K562 (cell line): ENCODE measurements around the gene CDCA7. TPM values are rescaled to one million over a fixed set of nuclear protein-coding genes. Genes with fewer than 3 reads are reported as not detected.

ENCODE experiments used
- ATAC-seq: fragments of 200-7000 bp; cut with Tn5 transposase; 3 replicates; pipeline ENCODE4 v1.9.1; 2020; ENCODE audit warnings: moderate library complexity
- BruUV-seq: library from RNA; stranded (reverse); fragments of 400-500 nt; replicated peaks from 2 replicates; lab custom pipeline; 2021; lab: Mats Ljungman, UMichigan
- CTCF ChIA-PET: fragments of 300-600 bp; formaldehyde crosslinking; extraction: SDS; loops from one replicate; lab custom pipeline; 2021; ENCODE audit warnings: low intra/inter-chr PET ratio; lab: Yijun Ruan, JAX
- POLR2A ChIA-PET: fragments of 300-600, 350-650 bp; sonication (Branson Sonifier 250); formaldehyde crosslinking; extraction: SDS; loops from one replicate; lab custom pipeline; 2021; ENCODE audit warnings: antibody characterized with exemption, inconsistent platforms; lab: Yijun Ruan, JAX
- DNase-seq, 4 experiments: peaks; one replicate each; pipeline versions ENCODE4 v3.0.0 to v3.0.0-alpha.2; 2011 to 2018; ENCODE audit warnings: low spot score in 3 of 4, mixed read lengths in 3 of 4; ENCODE audit errors: extremely low read depth in 1 of 4
- FAIRE-seq: peaks from 2 replicates; lab custom pipeline; 2011; peaks lifted over from hg19 to GRCh38; lab: Jason Lieb, UNC
- H2AFZ ChIP-seq: 2 replicates; pipeline ENCODE4 v1.6.0; 2011; ENCODE audit warnings: low read depth, low read length, control low read depth, inconsistent platforms
- H3K27ac ChIP-seq: fragments of 200-600 bp; 3 replicates; pipeline ENCODE4 v1.8.0; 2011; ENCODE audit warnings: low read depth, mild to moderate bottlenecking, control low read depth, inconsistent platforms, low read length, moderate library complexity, mixed read lengths; ENCODE audit errors: extremely low read depth
- H3K27me3 ChIP-seq, 2 experiments: fragments of 300-600 bp in 1 of 2; 2 replicates in 1 of 2; 3 replicates in 1 of 2; pipeline versions ENCODE4 v1.6.0 to v1.8.0; 2011; ENCODE audit warnings: inconsistent platforms in 2 of 2, low read length in 2 of 2, mild to moderate bottlenecking in 1 of 2, mixed read lengths in 1 of 2, moderate library complexity in 1 of 2; ENCODE audit not compliant: control insufficient read depth in 2 of 2, insufficient read depth in 2 of 2
- H3K36me3 ChIP-seq: fragments of 300-600 bp; 3 replicates; pipeline ENCODE4 v1.8.0; 2011; ENCODE audit warnings: mild to moderate bottlenecking, low read length, inconsistent platforms; ENCODE audit not compliant: control insufficient read depth, insufficient read depth
- H3K4me1 ChIP-seq, 2 experiments: fragments of 200-600 bp in 1 of 2; replicated peaks in 1 of 2; 2 replicates in 1 of 2; 3 replicates in 1 of 2; pipeline versions ENCODE4 v1.5.1 to v1.8.0; 2011; ENCODE audit warnings: inconsistent platforms in 2 of 2, low read length in 2 of 2, mild to moderate bottlenecking in 1 of 2, mixed read lengths in 1 of 2, moderate library complexity in 1 of 2; ENCODE audit not compliant: control insufficient read depth in 2 of 2, insufficient read depth in 2 of 2
- H3K4me2 ChIP-seq: 2 replicates; pipeline ENCODE4 v1.6.1; 2011; ENCODE audit warnings: low read length, control low read depth, inconsistent platforms, mixed read lengths; ENCODE audit not compliant: insufficient read depth
- H3K4me3 ChIP-seq: fragments of 200-600 bp; sonication (generic), shearing (Covaris generic); 2 replicates; pipeline ENCODE4 v1.5.1; 2016; ENCODE audit warnings: control low read depth, inconsistent platforms
- H3K79me2 ChIP-seq: fragments of 200-600 bp; 3 replicates; pipeline ENCODE4 v1.8.0; 2011; ENCODE audit warnings: low read length, inconsistent platforms; ENCODE audit not compliant: control insufficient read depth, insufficient read depth
- H3K9ac ChIP-seq, 2 experiments: 2 replicates each; pipeline versions ENCODE4 v1.6.0 to v1.6.1; 2011; ENCODE audit warnings: low read depth in 2 of 2, low read length in 2 of 2, control low read depth in 1 of 2, inconsistent platforms in 1 of 2, mild to moderate bottlenecking in 1 of 2, mixed read lengths in 1 of 2; ENCODE audit not compliant: insufficient read depth in 1 of 2
- H3K9me1 ChIP-seq: one replicate; pipeline ENCODE4 v1.6.0; 2011; ENCODE audit warnings: inconsistent platforms, mild to moderate bottlenecking, low read length, moderate library complexity; ENCODE audit not compliant: control insufficient read depth, insufficient read depth
- H3K9me3 ChIP-seq: replicated peaks from 2 replicates; pipeline ENCODE4 v1.5.1; 2011; ENCODE audit warnings: low read depth, low read length, inconsistent platforms; ENCODE audit not compliant: control insufficient read depth, insufficient read depth
- H4K20me1 ChIP-seq: replicated peaks from 2 replicates; pipeline ENCODE4 v1.6.1; 2011; ENCODE audit warnings: low read length, inconsistent platforms, mixed read lengths; ENCODE audit not compliant: control insufficient read depth, insufficient read depth
- CBX1 ChIP-seq: sonication (generic); IDR thresholded peaks from 2 replicates; pipeline ENCODE4 v1.6.1; 2016; ENCODE audit warnings: antibody characterized with exemption, low read depth, mild to moderate bottlenecking
- HMG20B ChIP-seq: fragments of 250-450 bp; sonication (Bioruptor Pico); IDR thresholded peaks from 2 replicates; pipeline ENCODE4 v1.5.0; 2021; ENCODE audit warnings: mild to moderate bottlenecking
- KAT7 ChIP-seq: sonication (generic); formaldehyde crosslinking; IDR thresholded peaks from 2 replicates; pipeline ENCODE4 v1.8.0; 2022; ENCODE audit warnings: missing genetic modification reagents, mild to moderate bottlenecking, borderline replicate concordance
- RBBP5 ChIP-seq: fragments of 200-600 bp; sonication (generic); IDR thresholded peaks from 2 replicates; pipeline ENCODE4 v1.6.1; 2012; ENCODE audit warnings: borderline replicate concordance, mild to moderate bottlenecking, low read length, control low read depth, inconsistent platforms; ENCODE audit not compliant: insufficient read depth, poor library complexity, severe bottlenecking
- RBM25 ChIP-seq: fragments of 200-400 bp; formaldehyde crosslinking; IDR thresholded peaks from 2 replicates; pipeline ENCODE4 v1.6.1; 2018; ENCODE audit warnings: low read length, low read depth, moderate library complexity; ENCODE audit not compliant: severe bottlenecking
- RBM34 ChIP-seq: fragments of 200-400 bp; formaldehyde crosslinking; IDR thresholded peaks from 2 replicates; pipeline ENCODE4 v1.6.1; 2018; ENCODE audit warnings: low read length, borderline replicate concordance; ENCODE audit not compliant: insufficient read depth
- SMAD1 ChIP-seq: fragments of 150-350 bp; IDR thresholded peaks from 2 replicates; pipeline ENCODE4 v1.6.1; 2014; ENCODE audit warnings: low read length, low read depth; ENCODE audit not compliant: partially characterized antibody
- SMARCA5 ChIP-seq: fragments of 450-650 bp; IDR thresholded peaks from 2 replicates; pipeline ENCODE4 v1.6.1; 2016
- TARDBP ChIP-seq: fragments of 450-650 bp; IDR thresholded peaks from 2 replicates; pipeline ENCODE4 v1.6.1; 2016
- ZBTB8A ChIP-seq: fragments of 450-650 bp; IDR thresholded peaks from 2 replicates; pipeline ENCODE4 v1.6.1; 2018; ENCODE audit warnings: mild to moderate bottlenecking, moderate library complexity; ENCODE audit not compliant: partially characterized antibody
- ZNF174 ChIP-seq: fragments of 250-450 bp; sonication (Bioruptor Pico); IDR thresholded peaks from 2 replicates; pipeline ENCODE4 v1.4.0; 2020; ENCODE audit warnings: mild to moderate bottlenecking
- WGBS: fragments of 100-300 bp; shearing (Covaris generic); methylation state at CpG from one replicate; pipeline ENCODE4 v1.1.6; 2016; ENCODE audit warnings: low coverage, mixed read lengths; ENCODE audit not compliant: insufficient coverage; ENCODE audit errors: missing lambda C conversion rate; 5-methylcytosine and 5-hydroxymethylcytosine counted together
- in situ Hi-C: fragments of 300-500 bp; cut with MboI; formaldehyde crosslinking; loops from 4 replicates; pipeline ENCODE4 v1.15.0; 2018; ENCODE audit warnings: inconsistent platforms, mixed read lengths
- intact Hi-C: fragments of 100-400 bp; cut with micrococcal nuclease; formaldehyde crosslinking; loops from 2 replicates; pipeline ENCODE4 v1.14.2; 2022
- polyA plus RNA-seq, 8 experiments: library from polyadenylated mRNA; depleted of rRNA in 4 of 8; stranded (reverse) in 5 of 8; unstranded in 3 of 8; fragments of >200 nt; fragmentation: Nextera tagmentation in 2 of 8; fragmentation: Illumina TruSeq in 1 of 8; extraction: Ambion mirVana in 2 of 8; extraction: Trizol in 1 of 8; gene quantifications; 2 replicates each; pipeline versions ENCODE4 v1.2.1 to v1.2.3, GENCODE V29; 2011 to 2014; ENCODE audit warnings: inconsistent platforms in 1 of 8, missing spikeins in 1 of 8
- total RNA-seq, 7 experiments: library from RNA; depleted of rRNA in 6 of 7; stranded (reverse); fragments of >200 nt in 6 of 7; fragmentation: Illumina TruSeq in 2 of 7; extraction: Trizol in 2 of 7; gene quantifications; 2 replicates each; pipeline versions ENCODE4 v1.2.1 to v1.2.3, GENCODE V29; 2011 to 2021; ENCODE audit warnings: low replicate concordance in 1 of 7
- TF ChIP-seq, protein P1 (sequence below), 2 experiments: fragments of 450-650 bp in 1 of 2; sonication (generic) in 1 of 2; formaldehyde crosslinking; conservative IDR thresholded peaks; 2 replicates each; pipeline versions ENCODE4 v1.4.0 to v1.8.1; 2020 to 2022; ENCODE audit warnings: mild to moderate bottlenecking in 1 of 2, missing genetic modification reagents in 1 of 2

CDCA7 gene
- total and polyA plus RNA-seq, 9 of the 15 experiments (the other 6 are each of a cell fraction or from before 2014, with no cell fraction given), result 28.5 to 122 (median 51.0) TPM

DNA sequence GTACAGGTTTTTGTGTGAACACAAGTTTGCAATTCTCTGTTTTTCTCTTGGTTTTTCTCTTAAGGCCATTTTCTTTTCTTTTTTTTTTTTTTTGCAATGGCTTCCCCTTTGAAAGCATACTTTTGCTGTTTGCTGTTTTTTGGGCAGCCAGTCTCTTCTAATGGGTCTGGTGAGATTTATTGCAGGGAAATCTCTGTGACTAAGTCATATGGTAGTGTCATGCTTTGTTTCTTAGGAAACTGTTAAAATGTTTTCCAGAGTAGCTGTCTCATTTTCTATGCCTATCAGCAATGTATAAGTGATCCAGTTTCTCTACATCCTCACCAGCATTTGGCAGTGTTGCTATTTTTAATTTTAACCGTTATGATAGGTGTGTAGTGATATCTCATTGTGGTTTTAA, 27.9 kb upstream of the CDCA7 start:
- POLR2A ChIA-PET, result interaction anchor here (0.6 kb wide), 1 partner anchor 196 kb away, joined by 3 read pairs; no protein-coding TSS in a partner anchor
- no peak overlapping the region for H3K27ac ChIP-seq
- DNase-seq, result no peak
- H3K27me3 ChIP-seq, result no peaks in the 10 kb centered on the region
- H4K20me1 ChIP-seq, result no peaks in the 10 kb centered on the region
- H3K4me3 ChIP-seq, result no peak overlapping the region
- intact Hi-C loops, result no loop called here
- FAIRE-seq, result no peak
- CTCF ChIA-PET, result no interaction called here
- no peak overlapping the region for H3K4me2 ChIP-seq
- no peaks in the 10 kb centered on the region for H3K4me1 ChIP-seq
- no peak for ATAC-seq
- H3K9me3 ChIP-seq, result no peaks in the 10 kb centered on the region
- no TSS peak for BruUV-seq
- no peak overlapping the region for H3K9ac ChIP-seq
- 0% methylated on average over 1 of the region's 1 CpG for WGBS
- H3K9me1 ChIP-seq, result no peaks in the 10 kb centered on the region
- in situ Hi-C loops, result no loop called here
- H2AFZ ChIP-seq, result no peak overlapping the region
- TF ChIP-seq SMAD1 (no peak), SMARCA5 (no peak), RBM25 (peak; percentile 49), TARDBP (no peak)
- TF ChIP-seq, all 486 proteins: peak for 1
- Histone ChIP-seq H3K36me3 (no peaks in the 10 kb centered on the region), H3K79me2 (no peaks in the 10 kb centered on the region)

DNA sequence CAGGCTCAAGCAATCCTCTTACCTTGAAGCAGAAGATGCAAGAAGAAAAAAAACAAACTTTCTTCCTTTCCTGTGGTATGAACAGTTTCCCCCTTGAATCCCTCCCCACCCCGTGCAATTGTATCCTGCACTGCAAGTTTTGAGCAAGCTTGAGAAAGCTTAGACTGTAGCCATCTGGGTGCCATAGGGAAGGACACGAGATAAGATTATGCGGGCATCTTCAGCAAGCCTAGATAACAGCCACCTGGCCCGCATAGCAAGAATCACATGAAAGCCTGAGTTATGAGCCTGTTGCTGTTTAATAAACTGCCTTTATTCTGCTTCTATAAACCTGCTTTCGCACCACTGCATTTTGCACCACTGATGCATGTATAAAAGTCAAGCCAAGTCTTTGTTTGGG, 27.3 kb upstream of the CDCA7 start:
- Histone ChIP-seq H3K27ac (no peak overlapping the region), H3K9me1 (no peaks in the 10 kb centered on the region), H3K4me2 (no peak overlapping the region), H3K4me1 (no peaks in the 10 kb centered on the region), H3K9me3 (no peaks in the 10 kb centered on the region), H3K27me3 (no peaks in the 10 kb centered on the region), H3K36me3 (no peaks in the 10 kb centered on the region)
- BruUV-seq, result no TSS peak
- ChIA-PET POLR2A (interaction anchor here (1.1 to 1.7 kb wide), 2 partner anchors 11 to 13 kb away, joined by 3 to 5 read pairs; no protein-coding TSS in a partner anchor), CTCF (no interaction called here)
- no peak for ATAC-seq
- in situ Hi-C loops, result no loop called here
- no peak for TF ChIP-seq ZBTB8A
- TF ChIP-seq KAT7 (CRISPR knock-in tag), result no peak
- TF ChIP-seq RBM34, result no peak
- no peak for TF ChIP-seq CBX1
- TF ChIP-seq HMG20B (CRISPR knock-in tag), result no peak
- TF ChIP-seq ZNF174, result no peak
- TF ChIP-seq, protein P1, sequence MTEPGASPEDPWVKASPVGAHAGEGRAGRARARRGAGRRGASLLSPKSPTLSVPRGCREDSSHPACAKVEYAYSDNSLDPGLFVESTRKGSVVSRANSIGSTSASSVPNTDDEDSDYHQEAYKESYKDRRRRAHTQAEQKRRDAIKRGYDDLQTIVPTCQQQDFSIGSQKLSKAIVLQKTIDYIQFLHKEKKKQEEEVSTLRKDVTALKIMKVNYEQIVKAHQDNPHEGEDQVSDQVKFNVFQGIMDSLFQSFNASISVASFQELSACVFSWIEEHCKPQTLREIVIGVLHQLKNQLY (CRISPR knock-in tag; conservative IDR thresholded peaks at IDR 0.05), result no peak
- no peak for TF ChIP-seq RBBP5
- TF ChIP-seq, all 486 proteins: peak for 0
- Histone ChIP-seq H3K79me2 (no peaks in the 10 kb centered on the region), H2AFZ (no peak overlapping the region), H3K9ac (no peak overlapping the region), H3K4me3 (no peak overlapping the region), H4K20me1 (no peaks in the 10 kb centered on the region)
- intact Hi-C loops, result no loop called here
- FAIRE-seq, result no peak
- 11% methylated on average over 5 of the region's 5 CpGs for WGBS
- DNase-seq, result no peak
